Measurements from ENCODE around the gene ZBTB8A.
"Not testable (repeated sequence)": the region's sequence is repeated elsewhere in the genome, so short reads cannot be mapped to it uniquely, and the experiment has no call there.

The ZBTB8A gene

GRCh38 chr1:32539584-32540571 is 651 bp downstream of the ZBTB8A start:
- DNase-seq = peak; percentile 49

- no peak for DNase-seq
These were observed 1.4 kb downstream of the ZBTB8A start for GRCh38 chr1:32540605-32541004.

- DNase-seq = no peak
These were observed 1.9 kb downstream of the ZBTB8A start for GRCh38 chr1:32541064-32541566.

- DNase-seq = no peak
These were observed 7.4 kb downstream of the ZBTB8A start for GRCh38 chr1:32546611-32547010.

- no peak for DNase-seq
These were observed 10.4 kb downstream of the ZBTB8A start for GRCh38 chr1:32549616-32550015.

GRCh38 chr1:32554288-32554687 is 15.1 kb downstream of the ZBTB8A start:
- no peak for DNase-seq

GRCh38 chr1:32557035-32557434 is 17.8 kb downstream of the ZBTB8A start:
- DNase-seq = not testable (repeated sequence)

- no peak for DNase-seq
These were observed 18.6 kb downstream of the ZBTB8A start for GRCh38 chr1:32557812-32558211.

- DNase-seq = no peak
These were observed 29.7 kb downstream of the ZBTB8A start for GRCh38 chr1:32568929-32569328.

- DNase-seq = no peak
These were observed 41.3 kb downstream of the ZBTB8A start for GRCh38 chr1:32580348-32581017.

GRCh38 chr1:32592943-32593342 is 53.7 kb downstream of the ZBTB8A start:
- no peak for DNase-seq

- DNase-seq = no peak
These were observed 60.8 kb downstream of the ZBTB8A start for GRCh38 chr1:32600034-32600433.

- DNase-seq = no peak
These were observed 66.6 kb downstream of the ZBTB8A start for GRCh38 chr1:32605711-32606424.

GRCh38 chr1:32606565-32607371 is 67.5 kb downstream of the ZBTB8A start:
- DNase-seq = peak; percentile 23

GRCh38 chr1:32609180-32609579 is 70.0 kb downstream of the ZBTB8A start:
- no peak for DNase-seq

GRCh38 chr1:32611859-32612188 is 72.6 kb downstream of the ZBTB8A start:
- DNase-seq = no peak

- DNase-seq = peak; percentile 42
These were observed 73.1 kb downstream of the ZBTB8A start for GRCh38 chr1:32612189-32612881.

- no peak for DNase-seq
These were observed 74.2 kb downstream of the ZBTB8A start for GRCh38 chr1:32613472-32613871.

- no peak for DNase-seq
These were observed 79.5 kb downstream of the ZBTB8A start for GRCh38 chr1:32618673-32619221.

- no peak for DNase-seq
These were observed 80.7 kb downstream of the ZBTB8A start for GRCh38 chr1:32619701-32620485.

GRCh38 chr1:32622205-32622604 is 83.0 kb downstream of the ZBTB8A start:
- DNase-seq = no peak

Measured in RPMI8226 (cell line).